ENCODE results near the gene KCNJ4.
A peak's percentile ranks its signal among the peaks of the same experiment; 100 is the strongest.

KCNJ4 gene

GRCh38 chr22:38453066-38453672 is 1.8 kb downstream of the KCNJ4 start:
- no peak for DNase-seq (ENCODE audit: low read depth, low spot score)

GRCh38 chr22:38452373-38453065 is 2.5 kb downstream of the KCNJ4 start:
- DNase-seq (ENCODE audit: low read depth, low spot score), result peak; percentile 85

- no peak for DNase-seq (ENCODE audit: low read depth, low spot score)
These were observed 3.1 kb downstream of the KCNJ4 start for GRCh38 chr22:38451864-38452263.

- no peak for DNase-seq (ENCODE audit: low read depth, low spot score)
These were observed 3.6 kb downstream of the KCNJ4 start for GRCh38 chr22:38451404-38451803.

GRCh38 chr22:38450234-38450797 is 4.7 kb downstream of the KCNJ4 start:
- DNase-seq (ENCODE audit: low read depth, low spot score), result peak; percentile 16

GRCh38 chr22:38449776-38450175 is 5.2 kb downstream of the KCNJ4 start:
- DNase-seq (ENCODE audit: low read depth, low spot score), result peak; percentile 51

GRCh38 chr22:38448945-38449745 is 5.9 kb downstream of the KCNJ4 start:
- DNase-seq (ENCODE audit: low read depth, low spot score), result no peak

- DNase-seq (ENCODE audit: low read depth, low spot score), result no peak
These were observed 8.9 kb downstream of the KCNJ4 start for GRCh38 chr22:38446018-38446601.

- DNase-seq (ENCODE audit: low read depth, low spot score), result no peak
These were observed 10.2 kb downstream of the KCNJ4 start for GRCh38 chr22:38444783-38445182.

- DNase-seq (ENCODE audit: low read depth, low spot score), result no peak
These were observed 11.1 kb downstream of the KCNJ4 start for GRCh38 chr22:38443628-38444521.

GRCh38 chr22:38442967-38443627 is 11.9 kb downstream of the KCNJ4 start:
- DNase-seq (ENCODE audit: low read depth, low spot score), result peak; percentile 19

GRCh38 chr22:38441620-38442287 is 13.2 kb downstream of the KCNJ4 start:
- peak; percentile 24 for DNase-seq (ENCODE audit: low read depth, low spot score)

GRCh38 chr22:38440747-38441350 is 14.2 kb downstream of the KCNJ4 start:
- DNase-seq (ENCODE audit: low read depth, low spot score), result no peak

- peak; percentile 39 for DNase-seq (ENCODE audit: low read depth, low spot score)
These were observed 17.6 kb downstream of the KCNJ4 start for GRCh38 chr22:38437416-38437815.

GRCh38 chr22:38436629-38437395 is 18.2 kb downstream of the KCNJ4 start:
- no peak for DNase-seq (ENCODE audit: low read depth, low spot score)

- DNase-seq (ENCODE audit: low read depth, low spot score), result no peak
These were observed 19.0 kb downstream of the KCNJ4 start for GRCh38 chr22:38435965-38436364.

GRCh38 chr22:38435010-38435409 is 20.0 kb downstream of the KCNJ4 start:
- no peak for DNase-seq (ENCODE audit: low read depth, low spot score)

GRCh38 chr22:38433871-38434270 is 21.1 kb downstream of the KCNJ4 start:
- DNase-seq (ENCODE audit: low read depth, low spot score), result no peak

- peak; percentile 83 for DNase-seq (ENCODE audit: low read depth, low spot score)
These were observed 22.7 kb downstream of the KCNJ4 start for GRCh38 chr22:38432264-38432663.

Data from astrocyte of the hippocampus (primary cell).